Fibroblast of villous mesenchyme (primary cell): ENCODE results near the gene USP7. TPM values are rescaled to one million over a fixed set of nuclear protein-coding genes. Genes with fewer than 3 reads are reported as not detected.
A peak's percentile ranks its signal among the peaks of the same experiment; 100 is the strongest.

ENCODE experiments used
- DNase-seq: peaks from one replicate; pipeline ENCODE4 v3.0.0-alpha.2; 2010; ENCODE audit warnings: low read depth
- H3K4me3 ChIP-seq: 2 replicates; pipeline ENCODE4 v1.5.1; 2011; ENCODE audit warnings: low read depth, mild to moderate bottlenecking, low read length
- CTCF ChIP-seq: IDR thresholded peaks from 2 replicates; pipeline ENCODE4 v1.5.1; 2012; ENCODE audit warnings: low read depth, mild to moderate bottlenecking, low read length; ENCODE audit not compliant: insufficient read depth
- total RNA-seq: library from RNA; depleted of rRNA; stranded (reverse); fragments of >200 nt; gene quantifications from 2 replicates; pipeline ENCODE4 v1.2.3, GENCODE V29; 2012

USP7 gene
- 48.6 and 54.4 TPM in 2 replicates for total RNA-seq

GRCh38 chr16:8963821-8964441, at the start of gene USP7:
Gene USP7 (minus strand): TSS chr16:8963906. CDS start chr16:8963285, 621 bp downstream.
- peak within 1 kb of the TSS; percentile 87 for H3K4me3 ChIP-seq
- peak; percentile 91 for DNase-seq
- TF ChIP-seq CTCF: no peak

DNA sequence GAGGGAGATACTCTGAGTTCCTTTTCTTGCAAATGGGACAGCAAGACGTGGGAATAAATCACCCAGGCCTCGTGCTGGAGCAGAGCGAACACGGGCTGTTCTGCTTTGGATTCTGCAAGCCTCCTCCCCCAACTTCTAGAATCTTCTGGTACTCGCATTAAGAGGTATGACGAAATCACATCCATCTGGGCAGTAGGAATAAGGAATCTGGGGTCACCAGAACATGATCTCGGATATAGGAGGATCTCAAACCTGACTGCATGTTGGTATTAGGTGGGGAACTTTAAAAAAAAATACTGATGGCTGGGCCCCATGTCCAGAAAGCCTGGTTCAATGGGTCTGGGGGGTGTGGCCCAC, 49.8 kb upstream of the USP7 start:
- H3K4me3 ChIP-seq: no peak overlapping the region
- TF ChIP-seq CTCF: no peak
- DNase-seq: peak; percentile 37

GRCh38 chr16:9012848-9013507, 49.3 kb upstream of the USP7 start:
- TF ChIP-seq CTCF: peak; percentile 8
- no peak overlapping the region for H3K4me3 ChIP-seq
- DNase-seq: no peak

DNA sequence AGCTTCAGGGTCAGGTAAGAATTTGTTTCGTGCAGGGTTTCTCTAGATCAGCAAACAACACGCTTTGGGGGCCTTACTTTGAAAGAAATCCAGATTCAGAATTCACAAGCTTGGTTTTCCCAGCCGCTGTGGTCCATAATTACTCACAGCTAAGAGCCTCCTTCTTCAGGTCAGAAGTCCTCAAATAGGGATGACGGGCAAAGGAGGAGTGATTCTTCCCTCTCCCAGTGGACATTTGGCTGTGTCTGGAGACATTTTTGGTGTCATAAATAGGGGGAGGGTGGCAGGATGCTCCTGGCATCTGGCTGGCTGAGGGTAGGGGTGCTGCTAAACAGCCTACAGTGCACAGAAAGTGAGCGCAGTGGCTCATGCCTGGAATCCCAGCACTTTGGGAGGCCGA, 48.6 kb upstream of the USP7 start:
- no peak for TF ChIP-seq CTCF
- no peak for DNase-seq
- H3K4me3 ChIP-seq: no peak overlapping the region

DNA sequence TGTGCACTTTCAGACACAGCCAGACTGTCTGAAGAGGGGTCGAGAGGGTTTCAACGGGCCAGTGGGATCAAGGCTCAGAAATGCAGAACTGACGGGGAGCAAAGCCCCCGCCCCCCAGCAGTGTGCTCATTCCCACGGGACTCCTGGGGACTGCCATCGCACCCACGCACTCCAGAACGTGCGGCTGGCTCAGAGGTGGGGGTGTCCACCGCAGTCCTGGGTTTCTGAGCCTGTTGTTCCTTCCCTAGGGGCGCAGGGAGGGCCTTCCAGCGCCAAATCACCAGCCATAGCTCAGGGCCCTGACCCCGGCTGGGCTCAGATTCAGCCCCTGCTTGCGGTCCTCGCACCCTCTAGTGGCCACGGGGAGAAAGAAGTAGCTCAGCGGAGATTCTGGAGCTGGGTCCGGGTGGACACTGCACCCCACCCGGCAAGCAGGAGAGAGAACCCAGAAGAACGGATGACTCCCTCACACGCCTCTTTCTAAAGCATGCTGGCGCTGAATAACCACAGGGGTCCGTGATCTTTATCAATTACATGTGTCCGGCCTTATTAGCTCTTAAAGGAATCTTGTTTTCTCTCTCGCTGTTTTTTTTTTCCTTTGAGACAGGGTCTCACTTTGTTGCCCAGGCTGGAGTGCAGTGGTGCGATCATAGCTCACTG, 45.0 kb upstream of the USP7 start:
- peak; percentile 74 for DNase-seq
- peak; percentile 88 for TF ChIP-seq CTCF
- peak overlapping the region; percentile 29 for H3K4me3 ChIP-seq

GRCh38 chr16:9007177-9007794, 43.6 kb upstream of the USP7 start:
- no peak for TF ChIP-seq CTCF
- DNase-seq: peak; percentile 16
- H3K4me3 ChIP-seq: no peak overlapping the region
